ENCODE measurements around the gene FAM89B.

Gene FAM89B

DNA sequence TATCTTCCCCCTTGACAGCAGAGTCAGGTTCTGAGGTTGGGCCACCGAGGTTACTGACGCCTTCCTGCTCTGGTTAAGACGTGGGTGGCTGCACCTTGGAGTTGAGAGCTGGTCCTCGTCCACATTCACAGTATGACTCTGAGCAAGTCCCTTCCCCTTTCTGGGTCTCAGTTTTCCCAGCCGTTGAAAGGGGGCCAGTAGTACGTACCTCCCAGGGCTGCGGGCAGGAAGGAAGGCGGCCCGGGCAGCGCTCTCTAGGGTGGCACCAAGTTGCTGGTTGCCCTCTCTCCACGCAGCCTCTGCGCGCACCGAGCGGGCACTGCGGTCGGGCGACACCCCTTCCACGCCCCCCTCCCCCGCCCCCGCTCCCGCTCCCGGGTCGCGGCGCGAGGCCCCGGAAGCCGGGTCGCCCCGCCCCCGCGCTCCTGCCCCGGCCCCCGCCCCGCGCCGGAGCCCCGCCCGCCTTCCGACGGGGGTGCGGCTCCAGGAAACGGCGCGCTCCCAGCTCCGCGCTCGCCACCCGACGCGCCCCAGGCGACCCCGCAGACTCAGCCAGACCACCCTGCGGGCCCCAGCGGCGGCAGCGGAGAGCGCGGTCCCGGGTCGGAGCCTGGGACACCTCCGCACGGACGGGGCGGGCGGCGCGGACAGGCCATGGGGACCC is 3.4 kb downstream of the FAM89B start, which contains the start of gene EHBP1L1:
EHBP1L1 (plus strand) TSS at position 486 of the 664 bp plus-strand sequence. CDS start 250 bp downstream, outside the sequence.
- peak; percentile 68 for DNase-seq

DNA sequence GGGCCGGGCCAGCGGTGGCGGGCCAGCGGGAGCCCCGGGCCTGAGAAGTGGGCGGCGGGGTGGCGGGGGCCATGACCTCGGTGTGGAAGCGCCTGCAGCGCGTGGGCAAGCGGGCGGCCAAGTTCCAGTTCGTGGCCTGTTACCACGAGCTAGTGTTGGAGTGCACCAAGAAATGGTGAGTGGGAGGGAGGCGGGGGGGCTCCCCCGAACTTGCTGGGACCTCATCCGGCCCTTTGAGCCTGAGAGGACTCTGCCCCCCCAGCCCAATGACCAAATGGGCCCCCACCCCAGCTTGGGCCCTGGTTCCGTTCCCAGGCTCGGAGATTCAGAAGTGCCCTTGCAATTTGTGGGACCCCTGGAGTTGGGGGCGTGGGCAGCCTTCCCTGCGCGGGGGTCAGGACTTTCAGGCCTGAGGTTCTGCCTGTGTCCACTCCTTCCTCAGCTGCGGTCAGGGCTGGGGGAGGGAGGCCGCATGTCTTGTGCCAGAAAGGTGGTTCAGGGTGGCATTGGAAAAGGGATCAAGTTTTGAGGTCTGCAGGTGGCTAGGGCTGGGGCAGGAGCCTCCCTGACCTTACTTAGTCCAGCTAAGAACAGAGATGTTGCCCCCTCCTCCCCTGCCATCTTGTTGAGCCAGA is 4.0 kb downstream of the FAM89B start:
- no peak for DNase-seq

DNA sequence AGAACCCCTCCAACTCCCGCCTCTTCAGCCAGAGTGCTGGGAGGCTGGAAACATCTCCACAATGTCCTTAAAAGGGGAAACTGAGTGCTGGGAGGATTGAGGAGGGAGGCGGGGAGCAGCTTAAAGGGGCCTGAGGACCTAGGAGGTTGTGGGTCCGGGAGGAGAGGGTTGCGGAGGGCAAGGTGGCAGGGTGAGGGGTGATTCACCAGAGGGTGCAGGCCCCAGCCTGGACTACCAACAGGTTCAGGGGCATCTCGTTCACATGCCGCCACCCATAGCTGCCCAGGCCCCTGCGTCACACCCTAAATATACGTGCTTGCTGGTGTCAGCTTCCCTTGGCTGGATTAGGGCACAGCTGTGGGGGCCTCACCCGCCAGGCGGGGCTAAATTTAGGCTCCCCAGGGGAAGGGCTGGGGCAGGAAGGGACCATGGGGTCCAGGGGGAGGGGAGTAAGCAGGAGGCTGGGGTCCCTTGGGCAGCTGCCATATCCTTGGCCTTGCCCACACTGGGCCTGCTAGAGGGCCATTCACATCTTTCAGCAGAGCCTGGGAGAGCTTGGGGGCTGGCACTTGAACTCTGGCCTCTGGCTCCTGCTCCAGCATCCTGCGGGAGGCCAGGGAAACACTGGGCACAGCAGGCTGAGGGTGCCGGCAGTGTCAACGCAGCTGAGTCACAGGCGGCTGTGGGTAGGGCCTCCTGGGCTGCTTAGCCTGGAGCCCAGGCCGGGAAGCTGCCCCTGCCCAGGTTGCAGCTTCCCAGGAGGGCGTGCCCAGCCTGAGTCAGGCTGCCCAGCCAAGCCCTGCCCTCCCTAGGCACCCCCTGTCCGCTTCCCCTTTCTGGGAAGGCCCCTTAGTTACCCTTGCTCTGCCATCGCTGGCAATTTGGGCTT is 4.8 kb downstream of the FAM89B start:
- peak; percentile 46 for DNase-seq

DNA sequence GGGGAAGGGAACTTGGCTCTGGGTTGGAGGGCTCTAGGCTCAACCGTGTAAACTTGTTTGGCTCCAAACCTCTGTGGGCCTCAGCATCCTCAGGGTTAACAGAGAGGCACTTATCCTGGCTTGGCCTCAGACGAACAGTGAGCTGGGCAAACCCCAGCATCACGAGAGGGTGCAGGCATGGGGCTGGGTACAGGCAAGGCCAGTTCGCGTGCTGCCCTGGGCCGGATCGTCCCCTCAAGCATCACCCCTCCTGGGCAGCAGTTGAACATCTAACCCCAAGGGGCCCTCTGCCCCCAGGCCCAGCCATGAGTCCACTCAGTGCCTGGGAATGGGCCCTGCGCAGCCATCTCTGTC is 5.4 kb downstream of the FAM89B start:
- DNase-seq = no peak

GRCh38 chr11:65578134-65578533 is 5.8 kb downstream of the FAM89B start:
- DNase-seq = no peak

GRCh38 chr11:65578667-65579066 is 6.3 kb downstream of the FAM89B start:
- no peak for DNase-seq

DNA sequence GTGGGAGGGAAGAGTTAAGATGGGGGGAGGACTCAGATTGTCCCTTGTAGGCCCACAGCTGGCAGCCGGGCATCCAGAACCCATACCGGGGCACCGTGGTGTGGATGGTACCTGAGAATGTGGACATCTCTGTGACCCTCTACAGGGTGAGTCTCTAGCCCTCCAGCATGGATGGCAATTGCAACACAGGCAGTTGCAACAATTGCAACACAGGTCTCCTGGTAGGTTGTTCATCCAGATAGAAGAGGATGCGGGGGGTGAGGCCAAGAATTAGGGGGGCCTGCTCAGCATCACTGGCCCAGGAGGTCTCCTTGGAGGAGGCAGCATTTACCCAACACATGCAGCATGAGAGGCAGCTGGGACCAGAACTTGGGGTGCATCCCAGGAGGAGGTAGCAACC is 7.0 kb downstream of the FAM89B start:
- no peak for DNase-seq

DNA sequence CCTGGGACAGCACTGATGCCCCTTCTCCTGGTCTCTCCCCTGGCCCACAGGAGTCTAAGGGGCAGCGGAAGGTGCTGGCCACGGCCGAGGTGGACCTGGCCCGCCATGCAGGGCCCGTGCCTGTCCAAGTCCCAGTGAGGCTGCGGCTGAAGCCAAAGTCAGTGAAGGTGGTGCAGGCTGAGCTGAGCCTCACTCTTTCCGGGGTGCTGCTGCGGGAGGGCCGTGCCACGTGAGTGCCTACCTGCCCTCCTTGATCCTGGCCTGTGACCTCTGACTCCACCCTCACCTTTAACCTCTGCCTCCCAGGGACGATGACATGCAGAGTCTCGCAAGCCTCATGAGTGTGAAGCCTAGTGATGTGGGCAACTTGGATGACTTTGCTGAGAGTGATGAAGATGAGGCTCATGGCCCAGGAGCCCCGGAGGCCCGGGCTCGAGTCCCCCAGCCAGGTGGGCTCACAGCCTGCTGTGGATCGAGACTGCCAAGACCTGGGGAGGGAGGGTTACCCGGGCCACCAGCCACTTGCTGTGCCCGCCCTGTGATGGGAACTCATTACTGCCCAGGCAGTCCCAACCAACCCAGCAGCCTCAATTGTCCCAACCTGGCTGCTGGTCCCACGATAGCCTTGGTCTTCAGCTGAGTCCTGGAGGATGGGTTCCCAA is 7.8 kb downstream of the FAM89B start:
- DNase-seq = no peak

GRCh38 chr11:65580756-65581155 is 8.4 kb downstream of the FAM89B start:
- DNase-seq = no peak

DNA sequence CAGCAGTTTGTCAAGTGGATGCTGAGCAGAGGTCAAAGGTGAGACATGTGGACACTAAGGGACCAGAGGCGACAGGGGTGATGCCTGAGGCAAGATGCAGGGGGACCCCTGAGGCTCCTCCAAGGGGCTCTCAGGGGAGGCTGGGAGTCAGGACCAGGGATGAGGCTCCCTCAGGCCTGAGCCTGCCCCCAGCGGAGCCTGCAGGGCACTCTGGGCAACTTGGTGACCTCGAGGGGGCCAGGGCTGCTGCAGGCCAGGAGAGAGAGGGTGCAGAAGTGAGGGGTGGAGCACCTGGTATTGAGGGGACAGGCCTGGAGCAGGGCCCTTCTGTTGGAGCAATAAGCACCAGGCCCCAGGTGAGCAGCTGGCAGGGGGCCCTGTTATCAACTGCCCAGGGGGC is 9.6 kb downstream of the FAM89B start:
- no peak for DNase-seq

- DNase-seq = no peak
Measured at GRCh38 chr11:65583589-65583988, 11.3 kb downstream of the FAM89B start.

GRCh38 chr11:65584106-65584505 is 11.8 kb downstream of the FAM89B start:
- DNase-seq = no peak

GRCh38 chr11:65584723-65585171 is 12.4 kb downstream of the FAM89B start:
- no peak for DNase-seq

GRCh38 chr11:65585396-65586246 is 13.3 kb downstream of the FAM89B start:
- DNase-seq = no peak

DNA sequence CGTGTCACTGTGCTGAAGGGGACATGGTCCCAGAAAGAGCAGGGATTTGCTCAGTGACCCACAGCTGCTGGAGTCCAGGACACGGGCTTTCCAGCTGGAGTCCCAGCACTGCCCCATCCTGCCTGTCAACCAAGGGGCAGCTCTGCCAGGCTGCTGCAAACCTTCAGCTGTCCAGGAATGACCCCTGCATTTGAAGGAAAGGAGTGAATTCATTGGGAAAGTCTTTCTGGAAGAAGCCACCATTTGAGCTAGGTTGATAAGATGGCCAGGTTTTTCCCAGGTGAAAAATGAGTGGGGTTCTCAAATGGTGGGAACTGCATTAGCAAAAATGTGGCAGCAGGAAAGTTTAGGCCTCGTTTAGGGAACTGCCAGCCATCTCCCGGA is 13.9 kb downstream of the FAM89B start:
- DNase-seq = no peak

GRCh38 chr11:65586676-65587075 is 14.3 kb downstream of the FAM89B start:
- no peak for DNase-seq

GRCh38 chr11:65588199-65589054 is 16.1 kb downstream of the FAM89B start:
- DNase-seq = peak; percentile 77

GRCh38 chr11:65589444-65590239 is 17.3 kb downstream of the FAM89B start:
- DNase-seq = no peak

DNA sequence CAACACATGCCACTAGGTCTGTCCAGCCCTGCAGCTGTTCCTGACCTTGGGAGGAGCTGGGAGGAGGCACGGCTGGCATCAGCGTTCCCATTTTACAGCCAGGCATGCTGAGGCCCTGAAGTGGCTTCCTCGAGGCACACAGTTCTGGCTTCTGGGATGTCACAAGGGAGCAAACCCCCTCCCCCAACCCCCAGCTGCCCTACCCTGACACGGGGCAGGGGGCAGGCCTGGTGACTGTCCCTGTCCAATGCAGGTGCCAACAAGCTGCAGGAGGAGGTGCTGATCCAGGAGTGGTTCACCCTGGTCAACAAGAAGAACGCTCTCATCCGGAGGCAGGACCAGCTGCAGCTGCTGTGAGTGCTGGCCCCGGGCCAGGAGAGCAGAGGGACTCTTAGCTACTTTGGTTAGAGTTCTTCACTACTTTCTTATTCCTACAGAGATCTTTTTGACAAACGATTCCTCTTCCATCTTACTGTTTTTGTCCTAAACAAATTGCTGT is 18.0 kb downstream of the FAM89B start:
- DNase-seq = no peak

All from stimulated activated CD4-positive, alpha-beta T cell treated with anti-CD3 and anti-CD28 coated beads, Interleukin-4, amount 100 ng/mL, for 24 hours (primary cell).